Body of pancreas (tissue), 4 donors: ENCODE data around the gene SNURF. TPM values are rescaled to one million over a fixed set of nuclear protein-coding genes. Genes with fewer than 3 reads are reported as not detected.
"Not testable (repeated sequence)": the region's sequence is repeated elsewhere in the genome, so short reads cannot be mapped to it uniquely, and the experiment has no call there.

ENCODE experiments used
- ATAC-seq: fragments of 150-250 bp; one replicate; pipeline ENCODE4 v1.9.1; 2016
- DNase-seq, 4 donors: peaks; one replicate each; pipeline ENCODE4 v3.0.0-alpha.2; 2019
- H3K27ac ChIP-seq, 4 donors: fragments of 200-600 bp; sonication (generic); 1 replicate in 3 of 4; 2 replicates in 1 of 4; pipeline versions ENCODE4 v1.5.1 to v1.6.1; 2016 to 2019; ENCODE audit warnings: mild to moderate bottlenecking in 1 of 4, mixed read lengths in 1 of 4, moderate library complexity in 1 of 4
- H3K27me3 ChIP-seq, 2 donors: fragments of 200-600 bp; sonication (generic); one replicate each; pipeline ENCODE4 v1.6.0; 2016; ENCODE audit warnings: mild to moderate bottlenecking in 1 of 2
- H3K36me3 ChIP-seq, 2 donors: fragments of 200-600 bp; sonication (generic); replicated peaks in 1 of 2; 2 replicates each; pipeline ENCODE4 v1.5.1; 2016; ENCODE audit warnings: low read depth in 2 of 2; ENCODE audit not compliant: insufficient read depth in 1 of 2
- H3K4me1 ChIP-seq: fragments of 200-600 bp; sonication (generic); one replicate; pipeline ENCODE4 v1.6.0; 2016
- H3K4me3 ChIP-seq, 2 donors: fragments of 200-600 bp; sonication (generic); 1 replicate in 1 of 2; 2 replicates in 1 of 2; pipeline ENCODE4 v1.5.1; 2016 to 2019
- H3K9me3 ChIP-seq, 3 donors: fragments of 200-600 bp; sonication (generic); 1 replicate in 2 of 3; 2 replicates in 1 of 3; pipeline ENCODE4 v1.5.1; 2016
- CTCF ChIP-seq, 7 experiments: fragments of 450-650 bp in 4 of 7; fragments of 200-600 bp in 3 of 7; sonication (generic) in 3 of 7; IDR thresholded peaks; one replicate each; pipeline ENCODE4 v1.5.1; 2016 to 2019; ENCODE audit warnings: antibody characterized with exemption in 7 of 7
- POLR2A ChIP-seq, 3 donors: fragments of 450-650 bp; IDR thresholded peaks; one replicate each; pipeline ENCODE4 v1.6.1; 2016; ENCODE audit warnings: antibody characterized with exemption in 3 of 3, mild to moderate bottlenecking in 2 of 3
- WGBS, 2 donors: methylation state at CpG; one replicate each; pipeline ENCODE4 v1.1.5; 2017; 5-methylcytosine and 5-hydroxymethylcytosine counted together
- intact Hi-C: fragments of 100-400 bp; cut with DNase I; formaldehyde crosslinking; loops from one replicate; pipeline ENCODE4 v1.15.1; 2023
- total RNA-seq, 2 donors: library from RNA; depleted of rRNA; stranded (reverse); fragments of >200 nt; gene quantifications; one replicate each; pipeline ENCODE4 v1.1.0, GENCODE V29; 2016

Gene SNURF
- total RNA-seq, 2 donors from 2014 or later: 1.6 to 9.9 TPM

GRCh38 chr15:24971052-24971451, 16.3 kb downstream of the SNURF start:
- peaks cover 0 to 4% of the 10 kb centered on the region in 2 donors for H3K36me3 ChIP-seq
- no peak overlapping the region for H3K27ac ChIP-seq
- 57 to 80% methylated on average over 3 of the region's 3 CpGs for WGBS, 2 donors
- H3K9me3 ChIP-seq: no peaks in the 10 kb centered on the region
- intact Hi-C loops: no loop called here
- TF ChIP-seq POLR2A (IDR thresholded peaks at IDR 0.05): no peak
- H3K4me1 ChIP-seq: no peaks in the 10 kb centered on the region
- DNase-seq (no peak), ATAC-seq (no peak)
- no peaks in the 10 kb centered on the region for H3K27me3 ChIP-seq
- H3K4me3 ChIP-seq: no peak overlapping the region

GRCh38 chr15:24971772-24972171, 17.0 kb downstream of the SNURF start:
- Histone ChIP-seq H3K4me3 (no peak overlapping the region), H3K4me1 (no peaks in the 10 kb centered on the region), H3K9me3 (peaks cover 0 to 3% (median 0%) of the 10 kb centered on the region in 3 donors), H3K27me3 (no peaks in the 10 kb centered on the region), H3K27ac (no peak overlapping the region), H3K36me3 (peaks cover 0 to 4% of the 10 kb centered on the region in 2 donors)
- TF ChIP-seq CTCF (IDR thresholded peaks at IDR 0.05) (no peak), POLR2A (IDR thresholded peaks at IDR 0.05) (no peak)
- WGBS, 2 donors: 85% methylated on average over 8 of the region's 8 CpGs
- ATAC-seq (no peak), DNase-seq (no peak)
- intact Hi-C loops: no loop called here

GRCh38 chr15:24972707-24973106, 17.9 kb downstream of the SNURF start:
- ATAC-seq, DNase-seq, H3K36me3 ChIP-seq, H3K4me1 ChIP-seq, H3K27ac ChIP-seq, H3K27me3 ChIP-seq, intact Hi-C loops, H3K4me3 ChIP-seq, H3K9me3 ChIP-seq: not testable (repeated sequence)
- 80 to 89% methylated on average over 5 of the region's 5 CpGs for WGBS, 2 donors

GRCh38 chr15:24976932-24977331, 22.1 kb downstream of the SNURF start:
- H3K4me1 ChIP-seq: no peaks in the 10 kb centered on the region
- peaks cover 0 to 6% (median 0%) of the 10 kb centered on the region in 3 donors for H3K9me3 ChIP-seq
- TF ChIP-seq CTCF (IDR thresholded peaks at IDR 0.05): no peak
- TF ChIP-seq POLR2A (IDR thresholded peaks at IDR 0.05): no peak
- no peak for DNase-seq
- no peak for ATAC-seq
- intact Hi-C loops: no loop called here
- H3K27ac ChIP-seq: no peak overlapping the region
- H3K4me3 ChIP-seq: no peak overlapping the region
- peaks cover 5 to 21% of the 10 kb centered on the region in 2 donors for H3K36me3 ChIP-seq
- 79 to 82% methylated on average over 3 of the region's 3 CpGs for WGBS, 2 donors
- no peaks in the 10 kb centered on the region for H3K27me3 ChIP-seq

- intact Hi-C loops: no loop called here
- H3K4me3 ChIP-seq: no peak overlapping the region
- no peaks in the 10 kb centered on the region for H3K27me3 ChIP-seq
- H3K9me3 ChIP-seq: peaks cover 0 to 6% (median 0%) of the 10 kb centered on the region in 3 donors
- H3K36me3 ChIP-seq: peaks cover 5 to 21% of the 10 kb centered on the region in 2 donors
- 84% methylated on average over 9 of the region's 9 CpGs for WGBS, 2 donors
- TF ChIP-seq POLR2A (IDR thresholded peaks at IDR 0.05): no peak
- TF ChIP-seq CTCF (IDR thresholded peaks at IDR 0.05): no peak
- DNase-seq (no peak), ATAC-seq (no peak)
- H3K27ac ChIP-seq: no peak overlapping the region
- no peaks in the 10 kb centered on the region for H3K4me1 ChIP-seq
Observed at GRCh38 chr15:24977686-24978085, 22.9 kb downstream of the SNURF start.

GRCh38 chr15:24985224-24985623, 30.4 kb downstream of the SNURF start:
- Histone ChIP-seq H3K27me3 (no peaks in the 10 kb centered on the region), H3K4me1 (no peaks in the 10 kb centered on the region), H3K4me3 (no peak overlapping the region), H3K9me3 (peaks cover 0 to 3% (median 0%) of the 10 kb centered on the region in 3 donors), H3K36me3 (peaks cover 2 to 5% of the 10 kb centered on the region in 2 donors), H3K27ac (no peak overlapping the region)
- intact Hi-C loops: no loop called here
- DNase-seq (no peak), ATAC-seq (no peak)
- 79 to 84% methylated on average over 7 of the region's 7 CpGs for WGBS, 2 donors
- TF ChIP-seq POLR2A (IDR thresholded peaks at IDR 0.05): no peak
- TF ChIP-seq CTCF (IDR thresholded peaks at IDR 0.05): no peak
